ENCODE measurements around the gene HSBP1L1. TPM values are rescaled to one million over a fixed set of nuclear protein-coding genes. Genes with fewer than 3 reads are reported as not detected.
A peak's percentile ranks its signal among the peaks of the same experiment; 100 is the strongest.

The HSBP1L1 gene
- total and polyA plus RNA-seq, 3 donors from 2014 or later = 5.0 to 6.6 (median 6.0) TPM

DNA sequence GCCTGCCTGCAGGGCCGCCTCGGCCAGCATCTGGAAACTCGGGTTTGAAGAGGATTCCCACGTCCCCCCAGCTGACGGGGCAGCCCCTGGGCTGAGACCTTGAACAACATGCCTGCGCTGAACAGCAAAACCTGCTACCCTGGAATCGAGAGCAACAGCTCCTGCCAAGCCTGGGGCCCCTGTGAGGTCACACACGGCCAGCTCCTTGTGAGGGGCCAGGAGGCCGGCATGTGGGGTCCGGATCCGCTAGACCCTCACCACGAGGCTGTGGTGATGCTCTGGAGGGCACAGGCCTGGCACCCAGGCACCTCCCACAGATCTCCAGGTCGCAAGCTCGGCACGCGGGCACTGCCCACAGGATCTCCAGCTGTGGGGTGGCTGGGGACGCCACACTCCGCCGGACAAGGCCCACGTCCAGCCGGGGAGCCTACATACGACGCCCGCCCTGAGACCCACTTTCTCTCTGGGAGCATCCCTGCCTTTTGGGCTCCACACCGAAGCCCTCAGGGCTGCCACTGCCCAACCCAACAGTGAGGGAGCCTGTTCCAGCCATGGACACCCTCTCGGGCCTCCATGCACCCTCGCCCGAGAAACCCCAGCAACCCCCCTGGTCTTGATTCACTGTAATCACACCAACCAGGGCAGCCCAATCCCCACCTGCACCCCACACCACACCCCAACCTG, 47.1 kb upstream of the HSBP1L1 start:
- no peak overlapping the region for H3K27ac ChIP-seq
- intact Hi-C loops (cut with DNase I; ENCODE audit: low total_unique reads) = no loop called here
- no peak for TF ChIP-seq POLR2A (IDR thresholded peaks at IDR 0.05)
- TF ChIP-seq, protein P1, sequence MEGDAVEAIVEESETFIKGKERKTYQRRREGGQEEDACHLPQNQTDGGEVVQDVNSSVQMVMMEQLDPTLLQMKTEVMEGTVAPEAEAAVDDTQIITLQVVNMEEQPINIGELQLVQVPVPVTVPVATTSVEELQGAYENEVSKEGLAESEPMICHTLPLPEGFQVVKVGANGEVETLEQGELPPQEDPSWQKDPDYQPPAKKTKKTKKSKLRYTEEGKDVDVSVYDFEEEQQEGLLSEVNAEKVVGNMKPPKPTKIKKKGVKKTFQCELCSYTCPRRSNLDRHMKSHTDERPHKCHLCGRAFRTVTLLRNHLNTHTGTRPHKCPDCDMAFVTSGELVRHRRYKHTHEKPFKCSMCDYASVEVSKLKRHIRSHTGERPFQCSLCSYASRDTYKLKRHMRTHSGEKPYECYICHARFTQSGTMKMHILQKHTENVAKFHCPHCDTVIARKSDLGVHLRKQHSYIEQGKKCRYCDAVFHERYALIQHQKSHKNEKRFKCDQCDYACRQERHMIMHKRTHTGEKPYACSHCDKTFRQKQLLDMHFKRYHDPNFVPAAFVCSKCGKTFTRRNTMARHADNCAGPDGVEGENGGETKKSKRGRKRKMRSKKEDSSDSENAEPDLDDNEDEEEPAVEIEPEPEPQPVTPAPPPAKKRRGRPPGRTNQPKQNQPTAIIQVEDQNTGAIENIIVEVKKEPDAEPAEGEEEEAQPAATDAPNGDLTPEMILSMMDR (IDR thresholded peaks at IDR 0.05) = no peak
- WGBS, 2 donors = 96 to 98% methylated on average over 19 to 27 of the region's 28 CpGs
- H3K9me3 ChIP-seq = no peaks in the 10 kb centered on the region
- peak; percentile 11 for DNase-seq
- no peaks in the 10 kb centered on the region for H3K36me3 ChIP-seq (ENCODE audit: low read depth, missing control alignments)
- no peak overlapping the region for H3K4me3 ChIP-seq
- H3K4me1 ChIP-seq = no peaks in the 10 kb centered on the region
- no peaks in the 10 kb centered on the region for H3K27me3 ChIP-seq

DNA sequence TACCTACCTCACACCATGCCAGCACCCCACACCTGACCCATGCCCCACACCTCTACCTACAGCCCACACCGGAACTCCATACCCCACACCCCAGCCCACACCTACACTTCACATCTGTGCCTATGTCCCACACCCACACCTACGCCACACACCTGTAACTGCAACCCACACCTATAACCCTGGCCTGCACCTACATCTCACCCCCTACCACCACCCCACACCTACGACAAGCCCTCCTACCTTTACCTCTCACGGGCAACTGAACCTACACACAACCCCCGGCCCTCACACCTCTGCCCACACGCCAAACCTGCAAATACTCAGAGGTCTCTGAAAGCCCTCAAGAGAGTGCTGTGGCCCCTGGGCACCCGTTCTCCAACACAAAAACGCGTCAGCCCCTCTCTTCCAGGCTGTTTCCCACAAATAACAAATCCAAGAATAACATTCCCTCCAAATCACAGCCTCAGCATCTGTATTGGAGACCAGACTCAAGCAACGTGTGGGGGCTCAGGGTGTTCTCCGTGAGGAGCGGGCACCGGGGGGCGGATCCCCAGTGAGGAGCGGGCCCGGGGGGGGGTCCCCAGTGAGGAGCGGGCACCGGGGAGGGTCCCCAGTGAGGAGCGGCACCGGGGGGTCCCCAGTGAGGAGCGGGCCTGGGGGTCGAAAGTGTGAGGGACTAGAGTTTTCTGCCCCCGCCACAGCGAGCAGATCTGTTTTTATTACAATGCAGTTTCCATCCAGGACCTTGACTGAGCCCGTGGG, 46.4 kb upstream of the HSBP1L1 start:
- 93 to 95% methylated on average over 9 to 25 of the region's 25 CpGs for WGBS, 2 donors

DNA sequence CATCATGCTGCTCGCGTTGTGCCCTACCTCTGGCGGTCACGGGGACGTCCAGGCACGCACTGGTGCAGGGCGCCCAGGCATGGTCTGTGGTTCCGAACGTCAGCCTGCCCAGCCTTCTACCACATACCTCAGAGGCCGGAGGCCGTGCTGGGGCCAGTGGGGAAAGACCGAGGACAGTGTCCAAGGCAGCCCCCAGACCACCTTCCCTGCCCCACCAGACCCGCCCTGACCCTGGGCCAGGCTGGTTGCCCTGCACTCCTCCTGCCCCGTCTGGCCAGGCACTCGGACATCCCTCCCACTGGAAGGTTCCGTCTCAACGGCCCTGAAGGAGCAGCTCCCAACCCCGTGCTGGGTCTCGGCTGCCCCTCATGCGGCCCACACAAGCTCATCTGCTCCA, 45.8 kb upstream of the HSBP1L1 start:
- 97 to 100% methylated on average over 1 to 20 of the region's 20 CpGs for WGBS, 2 donors
- Histone ChIP-seq H3K27me3 (no peaks in the 10 kb centered on the region), H3K9me3 (no peaks in the 10 kb centered on the region), H3K4me3 (no peak overlapping the region), H3K27ac (no peak overlapping the region), H3K36me3 (ENCODE audit: low read depth, missing control alignments) (no peaks in the 10 kb centered on the region), H3K4me1 (no peaks in the 10 kb centered on the region)
- intact Hi-C loops (cut with DNase I; ENCODE audit: low total_unique reads) = no loop called here
- no peak for TF ChIP-seq POLR2A (IDR thresholded peaks at IDR 0.05)
- TF ChIP-seq, protein P1 (IDR thresholded peaks at IDR 0.05) = no peak
- peak; percentile 9 for DNase-seq

More for the DNA sequence above, 46.4 kb upstream of the HSBP1L1 start:
- Histone ChIP-seq H3K4me3 (no peak overlapping the region), H3K36me3 (ENCODE audit: low read depth, missing control alignments) (no peaks in the 10 kb centered on the region), H3K9me3 (no peaks in the 10 kb centered on the region), H3K27ac (no peak overlapping the region), H3K27me3 (no peaks in the 10 kb centered on the region), H3K4me1 (no peaks in the 10 kb centered on the region)
- intact Hi-C loops (cut with DNase I; ENCODE audit: low total_unique reads) = no loop called here
- TF ChIP-seq, protein P1 (IDR thresholded peaks at IDR 0.05) = no peak
- TF ChIP-seq POLR2A (IDR thresholded peaks at IDR 0.05) = no peak
- DNase-seq = peak; percentile 2

DNA sequence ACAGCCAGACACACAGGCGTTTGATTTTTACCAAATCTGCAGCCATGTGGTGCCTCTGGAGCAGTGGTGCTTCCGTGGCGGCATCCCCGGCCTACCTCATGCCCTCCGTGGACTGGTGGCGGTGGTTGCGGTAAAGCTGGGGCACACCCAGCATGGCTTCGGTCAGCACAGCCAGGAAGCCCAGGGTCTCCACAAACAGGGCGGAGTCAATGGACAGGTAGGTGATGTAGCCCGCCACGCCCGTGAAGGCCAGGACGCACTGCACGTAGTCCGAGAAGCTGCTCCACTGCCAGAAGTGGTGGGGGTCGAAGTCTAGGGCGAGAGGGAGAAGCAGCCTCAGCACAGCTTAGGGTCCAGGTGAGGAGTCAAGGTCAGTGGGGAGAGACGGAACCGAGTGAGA, 45.4 kb upstream of the HSBP1L1 start:
- Histone ChIP-seq H3K9me3 (no peaks in the 10 kb centered on the region), H3K4me1 (no peaks in the 10 kb centered on the region), H3K27me3 (no peaks in the 10 kb centered on the region), H3K27ac (no peak overlapping the region), H3K36me3 (ENCODE audit: low read depth, missing control alignments) (no peaks in the 10 kb centered on the region), H3K4me3 (no peak overlapping the region)
- 93 to 95% methylated on average over 18 to 19 of the region's 19 CpGs for WGBS, 2 donors
- TF ChIP-seq, protein P1 (IDR thresholded peaks at IDR 0.05) = no peak
- TF ChIP-seq POLR2A (IDR thresholded peaks at IDR 0.05) = no peak
- intact Hi-C loops (cut with DNase I; ENCODE audit: low total_unique reads) = no loop called here
- peak; percentile 11 for DNase-seq
